Kidney (tissue), 14 donors: ENCODE measurements around the gene PHF21A. TPM values are rescaled to one million over a fixed set of nuclear protein-coding genes. Genes with fewer than 3 reads are reported as not detected.

Source experiments
- DNase-seq, 5 donors: peaks; one replicate each; pipeline ENCODE4 v3.0.0-alpha.2; 2013 to 2020
- FAIRE-seq: peaks from 2 replicates; lab custom pipeline; 2012; peaks lifted over from hg19 to GRCh38; lab: Jason Lieb, UNC
- H3K27ac ChIP-seq, 2 donors: one replicate each; pipeline ENCODE4 v1.7.0; 2013; ENCODE audit warnings: low read depth in 2 of 2, low read length in 2 of 2, inconsistent platforms in 1 of 2
- H3K27me3 ChIP-seq: one replicate; pipeline ENCODE4 v1.7.1; 2013; ENCODE audit warnings: low read length, inconsistent platforms; ENCODE audit not compliant: control insufficient read depth, insufficient read depth
- H3K36me3 ChIP-seq, 3 donors: one replicate each; pipeline versions ENCODE4 v1.7.0 to v1.7.1; 2013; ENCODE audit warnings: low read length in 3 of 3, control low read depth in 1 of 3, inconsistent platforms in 1 of 3; ENCODE audit not compliant: insufficient read depth in 3 of 3, control insufficient read depth in 2 of 3
- H3K4me1 ChIP-seq, 3 donors: one replicate each; pipeline versions ENCODE4 v1.7.0 to v1.7.1; 2013; ENCODE audit warnings: low read length in 3 of 3, inconsistent platforms in 1 of 3, low read depth in 1 of 3; ENCODE audit not compliant: control insufficient read depth in 2 of 3, insufficient read depth in 2 of 3
- H3K4me3 ChIP-seq, 3 donors: one replicate each; pipeline versions ENCODE4 v1.7.0 to v1.8.1; 2013; ENCODE audit warnings: low read length in 3 of 3, control low read depth in 1 of 3, inconsistent platforms in 1 of 3
- H3K9ac ChIP-seq, 3 donors: one replicate each; pipeline versions ENCODE4 v1.7.0 to v1.7.1; 2013; ENCODE audit warnings: low read length in 3 of 3, control low read depth in 1 of 3, inconsistent platforms in 1 of 3
- H3K9me3 ChIP-seq, 3 donors: one replicate each; pipeline versions ENCODE4 v1.7.0 to v1.7.1; 2013; ENCODE audit warnings: low read length in 3 of 3, control low read depth in 1 of 3, inconsistent platforms in 1 of 3; ENCODE audit not compliant: control insufficient read depth in 2 of 3, insufficient read depth in 1 of 3
- intact Hi-C: fragments of 100-400 bp; cut with DNase I; formaldehyde crosslinking; loops from one replicate; pipeline ENCODE4 v1.11.1; 2022
- polyA plus RNA-seq: library from polyadenylated mRNA; stranded (reverse); fragments of 350-450 nt; fragmentation: Illumina TruSeq; extraction: RNeasy Lipid Tissue Mini Kit (QIAGEN cat#74804); gene quantifications from one replicate; pipeline ENCODE4 v1.2.3, GENCODE V29; 2014; ENCODE audit warnings: low read depth, low replicate concordance; ENCODE audit not compliant: insufficient read depth
- total RNA-seq: library from RNA; stranded (reverse); fragmentation: NEBNext Ultra II Directional; extraction: Animal tissue kit (Norgen Biotek cat#: 25700); gene quantifications from one replicate; pipeline ENCODE4 v1.2.1, GENCODE V29; 2021
- TF ChIP-seq, protein P1 (sequence below): IDR thresholded peaks from 3 replicates; pipeline ENCODE4 v1.5.1; 2012; ENCODE audit warnings: mild to moderate bottlenecking, moderate library complexity, borderline replicate concordance; ENCODE audit not compliant: insufficient read depth; ENCODE audit errors: extremely low read depth
- donor health status: control.
- donor health status: control.
- donor health status: control.
- donor health status: control.
- donor health status: control.
- donor health status: DM: yes; HTN: yes; CAD: no.
- donor health status: Normal renal cell carcinoma (clear cell type).

Gene PHF21A
- total and polyA plus RNA-seq, 2 donors from 2014 or later: 9.6 to 48.2 TPM

DNA sequence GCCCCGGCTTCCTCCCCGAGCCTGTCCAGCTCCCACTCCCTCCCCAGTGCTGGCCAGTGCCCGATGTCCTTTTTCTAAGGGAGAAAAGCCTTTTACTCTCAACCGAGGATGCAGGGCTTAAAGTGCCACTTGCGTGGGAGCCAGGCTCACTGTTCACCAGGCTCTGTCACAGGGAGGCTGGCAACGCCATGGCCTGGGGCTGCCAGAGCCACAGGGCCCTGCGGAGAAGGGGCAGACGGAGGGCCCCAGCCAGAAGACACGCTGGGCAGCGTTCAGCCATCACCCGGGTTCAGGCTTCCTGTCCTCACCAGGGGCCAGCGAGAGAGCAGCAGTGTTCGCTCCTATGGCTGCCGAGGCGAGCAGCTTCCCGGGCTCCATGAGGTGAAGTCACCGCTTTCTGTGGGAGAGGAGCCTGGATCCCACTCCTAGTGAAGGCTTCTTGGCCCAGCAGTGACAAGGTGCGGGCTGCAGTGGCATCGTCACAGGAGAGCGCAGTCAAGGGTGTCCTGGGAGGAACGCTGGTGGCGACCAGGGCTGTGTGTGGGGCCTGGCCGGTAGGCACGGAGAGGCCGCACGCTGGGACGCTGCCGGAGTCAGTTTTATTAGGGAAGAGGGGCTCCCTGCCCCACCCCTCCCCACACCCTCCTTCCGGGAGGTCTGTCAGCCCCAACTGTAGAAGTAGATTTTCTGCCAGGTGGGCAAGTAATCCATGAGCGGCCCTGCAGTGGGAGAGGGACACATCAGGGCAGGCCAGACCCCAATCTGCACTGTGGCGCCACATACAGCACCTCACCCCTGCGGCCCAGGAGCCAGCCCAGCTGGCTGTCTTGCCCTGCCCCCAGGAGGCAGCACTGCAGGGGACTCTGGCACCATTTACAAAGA lies 211.4 kb downstream of the PHF21A start:
- Histone ChIP-seq H3K4me3 (no peak overlapping the region), H3K9ac (no peak overlapping the region), H3K27ac (no peak overlapping the region), H3K36me3 (peaks cover 0 to 17% (median 6%) of the 10 kb centered on the region in 3 donors), H3K9me3 (no peaks in the 10 kb centered on the region), H3K27me3 (no peaks in the 10 kb centered on the region), H3K4me1 (no peaks in the 10 kb centered on the region)
- DNase-seq (no peak), FAIRE-seq (no peak)
- intact Hi-C loops: no loop called here
- TF ChIP-seq, protein P1, sequence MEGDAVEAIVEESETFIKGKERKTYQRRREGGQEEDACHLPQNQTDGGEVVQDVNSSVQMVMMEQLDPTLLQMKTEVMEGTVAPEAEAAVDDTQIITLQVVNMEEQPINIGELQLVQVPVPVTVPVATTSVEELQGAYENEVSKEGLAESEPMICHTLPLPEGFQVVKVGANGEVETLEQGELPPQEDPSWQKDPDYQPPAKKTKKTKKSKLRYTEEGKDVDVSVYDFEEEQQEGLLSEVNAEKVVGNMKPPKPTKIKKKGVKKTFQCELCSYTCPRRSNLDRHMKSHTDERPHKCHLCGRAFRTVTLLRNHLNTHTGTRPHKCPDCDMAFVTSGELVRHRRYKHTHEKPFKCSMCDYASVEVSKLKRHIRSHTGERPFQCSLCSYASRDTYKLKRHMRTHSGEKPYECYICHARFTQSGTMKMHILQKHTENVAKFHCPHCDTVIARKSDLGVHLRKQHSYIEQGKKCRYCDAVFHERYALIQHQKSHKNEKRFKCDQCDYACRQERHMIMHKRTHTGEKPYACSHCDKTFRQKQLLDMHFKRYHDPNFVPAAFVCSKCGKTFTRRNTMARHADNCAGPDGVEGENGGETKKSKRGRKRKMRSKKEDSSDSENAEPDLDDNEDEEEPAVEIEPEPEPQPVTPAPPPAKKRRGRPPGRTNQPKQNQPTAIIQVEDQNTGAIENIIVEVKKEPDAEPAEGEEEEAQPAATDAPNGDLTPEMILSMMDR: no peak

DNA sequence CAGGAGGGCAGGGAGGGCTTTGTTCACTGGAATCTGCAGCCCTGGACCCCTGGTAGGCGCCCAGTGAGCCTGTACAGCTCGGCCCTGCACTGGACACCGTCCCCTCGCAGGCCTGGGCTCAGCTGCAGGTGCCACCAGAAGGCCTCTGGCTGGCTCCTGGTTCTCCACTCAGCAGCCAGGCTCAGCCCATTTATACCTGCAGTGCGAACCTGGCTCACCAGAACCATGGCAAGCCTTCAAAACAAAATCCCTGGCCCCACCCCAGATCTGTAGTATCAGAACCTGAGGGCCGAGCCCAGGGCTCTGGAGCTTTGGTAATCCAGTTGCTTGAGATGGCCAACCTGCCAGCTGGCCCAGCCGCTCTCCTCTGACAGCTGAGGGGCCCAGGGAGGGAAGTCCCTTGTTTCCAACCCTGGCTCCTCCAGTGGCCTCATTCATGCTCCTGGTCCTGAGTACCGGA lies 213.3 kb downstream of the PHF21A start:
- no peak overlapping the region for H3K9ac ChIP-seq
- no peak for FAIRE-seq
- H3K27me3 ChIP-seq: no peaks in the 10 kb centered on the region
- H3K27ac ChIP-seq: no peak overlapping the region
- H3K4me3 ChIP-seq: no peak overlapping the region
- peaks cover 0 to 6% (median 3%) of the 10 kb centered on the region in 3 donors for H3K36me3 ChIP-seq
- TF ChIP-seq, protein P1: no peak
- H3K9me3 ChIP-seq: no peaks in the 10 kb centered on the region
- H3K4me1 ChIP-seq: no peaks in the 10 kb centered on the region
- intact Hi-C loops: no loop called here
- DNase-seq: no peak

DNA sequence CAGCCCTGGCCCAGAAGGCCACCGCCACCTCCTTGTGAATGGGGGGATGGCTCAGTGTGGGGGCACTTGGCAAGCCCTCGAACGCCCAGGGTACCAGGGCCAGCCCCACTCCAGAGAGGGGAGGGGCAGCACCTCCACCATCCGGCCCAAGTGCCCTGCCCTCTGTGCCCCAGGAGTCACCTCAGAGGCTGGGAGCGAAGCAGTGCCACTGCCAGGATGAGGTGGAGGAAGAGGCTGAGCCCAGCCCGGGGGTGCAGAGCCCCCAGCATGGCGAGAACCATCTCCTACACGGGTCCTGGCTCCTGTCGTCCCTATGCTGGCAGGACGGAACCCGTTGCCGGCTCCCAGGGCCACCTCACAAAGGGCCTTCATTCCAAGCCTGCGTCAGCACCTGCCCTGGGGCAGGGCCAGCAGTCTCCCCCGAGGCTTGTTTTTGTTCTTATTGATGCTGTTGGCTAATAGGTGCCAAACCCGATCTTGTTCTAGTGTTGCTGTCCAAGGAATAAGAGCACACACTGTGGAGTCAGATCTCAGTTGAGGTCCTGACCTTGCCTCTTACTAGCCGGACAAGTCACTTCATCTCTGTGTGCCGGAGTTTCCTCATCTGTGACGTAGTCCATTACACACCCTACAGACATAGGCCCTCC lies 214.2 kb downstream of the PHF21A start, which contains the start of gene FREY1:
TSS of gene FREY1 (minus strand) at position 307 of the 647 bp plus-strand sequence. CDS start at position 281, 26 bp downstream.
- Histone ChIP-seq H3K4me3 (no peak within 1 kb of the TSS), H3K4me1 (no peaks in the 10 kb centered on the region), H3K36me3 (peaks cover 0 to 6% (median 3%) of the 10 kb centered on the region in 3 donors), H3K9me3 (no peaks in the 10 kb centered on the region), H3K27me3 (no peaks in the 10 kb centered on the region), H3K9ac (no peak within 1 kb of the TSS), H3K27ac (no peak within 1 kb of the TSS)
- TF ChIP-seq, protein P1: no peak
- FAIRE-seq (no peak), DNase-seq (no peak)
- intact Hi-C loops: no loop called here
